Breast epithelium (tissue), 4 donors: ENCODE results near the gene NSL1. TPM values are rescaled to one million over a fixed set of nuclear protein-coding genes. Genes with fewer than 3 reads are reported as not detected.
"Not testable (repeated sequence)": the region's sequence is repeated elsewhere in the genome, so short reads cannot be mapped to it uniquely, and the experiment has no call there.

Experiments
- DNase-seq, 2 donors: peaks; one replicate each; pipeline ENCODE4 v3.0.0-alpha.2; 2019; ENCODE audit warnings: low spot score in 2 of 2
- H3K27ac ChIP-seq, 2 donors: fragments of 200-600 bp; sonication (generic) in 1 of 2; one replicate each; pipeline ENCODE4 v1.5.1; 2016 to 2019; ENCODE audit warnings: mild to moderate bottlenecking in 1 of 2
- H3K27me3 ChIP-seq, 2 donors: fragments of 200-600 bp; sonication (generic) in 1 of 2; one replicate each; pipeline versions ENCODE4 v1.5.1 to v1.6.0; 2017 to 2019; ENCODE audit warnings: control low read depth in 1 of 2, mild to moderate bottlenecking in 1 of 2
- H3K36me3 ChIP-seq: fragments of 200-600 bp; one replicate; pipeline ENCODE4 v1.5.1; 2019
- H3K4me1 ChIP-seq, 2 donors: fragments of 200-600 bp; sonication (generic); one replicate each; pipeline ENCODE4 v1.5.1; 2016 to 2019; ENCODE audit warnings: control low read depth in 1 of 2
- H3K4me3 ChIP-seq, 3 donors: fragments of 200-600 bp; sonication (generic); 1 replicate in 2 of 3; 2 replicates in 1 of 3; pipeline ENCODE4 v1.5.1; 2016 to 2019; ENCODE audit warnings: mild to moderate bottlenecking in 3 of 3, moderate library complexity in 2 of 3
- H3K9me3 ChIP-seq, 2 donors: fragments of 200-600 bp; sonication (generic) in 1 of 2; one replicate each; pipeline ENCODE4 v1.5.1; 2016 to 2019; ENCODE audit warnings: control low read depth in 1 of 2
- POLR2A ChIP-seq: fragments of 450-650 bp; IDR thresholded peaks from one replicate; pipeline ENCODE4 v1.6.1; 2016; ENCODE audit warnings: antibody characterized with exemption, mild to moderate bottlenecking, moderate library complexity
- POLR2AphosphoS5 ChIP-seq, 3 donors: sonication (generic); formaldehyde crosslinking; IDR thresholded peaks; one replicate each; pipeline ENCODE4 v1.6.1; 2017; ENCODE audit warnings: antibody characterized with exemption in 3 of 3
- intact Hi-C: fragments of 100-400 bp; cut with DNase I; formaldehyde crosslinking; loops from one replicate; pipeline ENCODE4 v1.15.1; 2023; ENCODE audit warnings: low total_unique reads
- total RNA-seq, 3 donors: library from RNA; depleted of rRNA; stranded (reverse); fragments of >200 nt; gene quantifications; one replicate each; pipeline ENCODE4 v1.1.0, GENCODE V29; 2016
- TF ChIP-seq, protein P1 (sequence below), 3 donors: fragments of 450-650 bp; IDR thresholded peaks; one replicate each; pipeline ENCODE4 v1.5.1; 2016 to 2017; ENCODE audit warnings: antibody characterized with exemption in 3 of 3, mild to moderate bottlenecking in 3 of 3, moderate library complexity in 3 of 3

Gene NSL1
- total RNA-seq, 3 donors from 2014 or later, result 28.5 to 47.5 (median 44.6) TPM

DNA sequence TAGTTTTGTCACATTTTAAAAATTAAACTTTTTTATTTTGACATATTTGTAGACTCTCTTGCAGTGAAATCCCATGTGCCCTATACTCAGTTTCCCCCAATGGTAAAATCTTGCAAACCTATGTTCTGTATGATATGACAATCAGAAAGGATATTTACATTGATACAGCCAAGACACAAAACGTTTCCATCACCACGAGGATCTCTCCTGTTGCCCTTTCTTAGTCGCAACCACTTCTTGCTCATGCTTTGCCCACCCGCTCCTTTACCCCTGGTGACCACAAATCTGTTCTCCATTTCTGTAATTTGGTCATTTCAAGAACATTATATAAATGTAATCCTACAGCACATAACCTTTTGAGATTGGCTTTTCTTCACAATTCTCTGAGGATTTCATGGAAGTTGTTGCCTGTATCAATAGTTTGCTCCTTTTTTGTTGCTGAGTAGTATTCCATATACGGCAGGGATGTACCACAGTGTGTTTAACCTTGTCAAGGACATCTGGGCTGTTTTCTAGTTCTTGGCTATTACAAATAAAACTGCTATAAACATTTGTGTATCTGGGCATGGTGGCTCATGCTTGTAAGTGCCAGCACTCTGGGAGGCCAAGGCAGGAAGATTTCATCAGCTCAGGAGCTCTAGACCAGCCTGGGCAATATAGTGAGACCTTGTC lies 78.0 kb downstream of the NSL1 start:
- Histone ChIP-seq H3K4me3 (no peak overlapping the region), H3K9me3 (no peaks in the 10 kb centered on the region), H3K36me3 (no peaks in the 10 kb centered on the region), H3K4me1 (no peaks in the 10 kb centered on the region), H3K27me3 (no peaks in the 10 kb centered on the region), H3K27ac (no peak overlapping the region)
- intact Hi-C loops, result no loop called here
- TF ChIP-seq POLR2AphosphoS5 (IDR thresholded peaks at IDR 0.05) (no peak), POLR2A (no peak)
- TF ChIP-seq, protein P1, sequence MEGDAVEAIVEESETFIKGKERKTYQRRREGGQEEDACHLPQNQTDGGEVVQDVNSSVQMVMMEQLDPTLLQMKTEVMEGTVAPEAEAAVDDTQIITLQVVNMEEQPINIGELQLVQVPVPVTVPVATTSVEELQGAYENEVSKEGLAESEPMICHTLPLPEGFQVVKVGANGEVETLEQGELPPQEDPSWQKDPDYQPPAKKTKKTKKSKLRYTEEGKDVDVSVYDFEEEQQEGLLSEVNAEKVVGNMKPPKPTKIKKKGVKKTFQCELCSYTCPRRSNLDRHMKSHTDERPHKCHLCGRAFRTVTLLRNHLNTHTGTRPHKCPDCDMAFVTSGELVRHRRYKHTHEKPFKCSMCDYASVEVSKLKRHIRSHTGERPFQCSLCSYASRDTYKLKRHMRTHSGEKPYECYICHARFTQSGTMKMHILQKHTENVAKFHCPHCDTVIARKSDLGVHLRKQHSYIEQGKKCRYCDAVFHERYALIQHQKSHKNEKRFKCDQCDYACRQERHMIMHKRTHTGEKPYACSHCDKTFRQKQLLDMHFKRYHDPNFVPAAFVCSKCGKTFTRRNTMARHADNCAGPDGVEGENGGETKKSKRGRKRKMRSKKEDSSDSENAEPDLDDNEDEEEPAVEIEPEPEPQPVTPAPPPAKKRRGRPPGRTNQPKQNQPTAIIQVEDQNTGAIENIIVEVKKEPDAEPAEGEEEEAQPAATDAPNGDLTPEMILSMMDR (IDR thresholded peaks at IDR 0.05), result no peak
- DNase-seq, result no peak

DNA sequence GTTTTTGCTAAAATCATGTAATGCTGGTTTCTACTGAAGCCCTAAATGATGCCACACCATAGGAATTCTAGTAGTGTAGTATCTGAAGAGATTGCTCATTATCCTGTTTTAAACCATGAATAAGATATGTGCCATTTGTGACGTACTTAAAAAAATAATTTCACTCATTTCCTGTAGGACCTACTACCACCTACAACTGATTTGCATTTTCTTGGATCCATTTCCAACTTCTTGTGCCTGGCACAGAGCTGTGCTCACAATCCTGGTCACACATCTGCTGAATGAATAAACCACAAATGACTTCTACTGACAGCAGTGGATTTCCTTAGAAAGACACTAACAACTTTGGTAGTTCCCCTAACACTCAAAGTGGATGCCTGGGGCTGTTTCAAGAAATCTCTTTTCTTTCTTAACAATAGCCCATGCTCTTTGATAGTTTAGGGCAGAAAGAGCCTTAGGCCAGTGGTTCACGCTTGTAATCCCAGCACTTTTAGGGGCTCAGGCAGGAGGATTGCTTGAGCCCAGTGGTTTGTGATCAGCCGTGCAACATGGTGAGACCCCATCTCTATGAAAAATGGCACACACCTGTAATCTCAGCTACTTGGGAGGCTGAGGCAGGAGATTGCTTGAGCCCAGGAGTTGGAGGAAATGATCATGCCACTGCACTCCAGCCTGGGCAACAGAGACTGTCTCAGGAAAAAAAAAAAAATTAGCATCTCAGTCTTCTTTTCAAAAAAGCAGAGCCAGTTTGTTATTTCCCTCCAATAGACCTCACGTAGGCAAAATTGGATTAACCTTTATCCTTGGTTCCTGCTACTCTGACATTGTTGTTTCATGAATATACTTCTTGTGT lies 78.9 kb downstream of the NSL1 start:
- Histone ChIP-seq H3K9me3 (no peaks in the 10 kb centered on the region), H3K27me3 (no peaks in the 10 kb centered on the region), H3K4me1 (no peaks in the 10 kb centered on the region), H3K4me3 (no peak overlapping the region), H3K27ac (no peak overlapping the region), H3K36me3 (no peaks in the 10 kb centered on the region)
- DNase-seq, result no peak
- intact Hi-C loops, result no loop called here
- TF ChIP-seq, protein P1 (IDR thresholded peaks at IDR 0.05), result no peak
- TF ChIP-seq POLR2A (no peak), POLR2AphosphoS5 (IDR thresholded peaks at IDR 0.05) (no peak)

DNA sequence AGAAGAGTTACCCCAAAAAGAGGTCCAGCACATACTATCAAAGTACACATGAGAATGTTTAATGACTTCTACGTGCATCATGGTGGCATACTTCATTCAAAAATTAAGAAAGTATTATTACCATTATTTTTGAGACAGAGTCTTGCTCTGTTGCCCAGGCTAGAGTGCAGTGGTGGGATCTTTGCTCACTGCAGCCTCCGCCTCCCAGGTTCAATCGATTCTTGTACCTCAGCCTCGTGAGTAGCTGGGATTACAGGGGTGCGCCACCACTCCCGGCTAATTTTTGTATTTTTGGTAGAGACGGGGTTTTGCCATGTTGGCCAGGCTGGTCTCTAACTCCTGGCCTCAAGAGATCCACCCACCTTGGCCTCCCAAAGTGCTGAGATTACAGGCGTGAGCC lies 79.6 kb downstream of the NSL1 start:
- H3K27me3 ChIP-seq, intact Hi-C loops, H3K36me3 ChIP-seq, H3K9me3 ChIP-seq, H3K4me1 ChIP-seq, H3K27ac ChIP-seq, H3K4me3 ChIP-seq, DNase-seq: not testable (repeated sequence)

DNA sequence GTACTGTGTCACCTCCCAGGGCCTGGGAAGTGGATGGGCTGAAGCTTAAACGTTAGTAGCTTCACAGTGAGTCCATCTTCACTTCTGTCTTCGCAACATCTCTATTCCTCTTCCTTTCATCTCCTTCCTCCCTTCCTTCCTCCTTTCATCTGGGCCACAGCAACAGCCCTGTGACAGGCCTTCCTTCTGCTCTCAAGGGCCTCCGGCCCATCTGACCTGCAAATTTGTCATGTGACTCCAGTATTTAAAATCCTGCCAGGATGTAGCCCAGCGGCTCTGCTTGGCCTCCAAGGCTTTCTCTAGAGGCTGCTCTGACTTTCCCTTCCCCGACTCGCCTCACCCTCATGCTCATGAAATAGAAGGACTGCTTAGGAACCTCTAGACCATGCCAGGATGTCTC lies 81.0 kb downstream of the NSL1 start:
- TF ChIP-seq POLR2A (no peak), POLR2AphosphoS5 (IDR thresholded peaks at IDR 0.05) (no peak)
- TF ChIP-seq, protein P1 (IDR thresholded peaks at IDR 0.05), result no peak
- no peaks in the 10 kb centered on the region for H3K36me3 ChIP-seq
- no peaks in the 10 kb centered on the region for H3K27me3 ChIP-seq
- H3K4me1 ChIP-seq, result no peaks in the 10 kb centered on the region
- intact Hi-C loops, result no loop called here
- H3K9me3 ChIP-seq, result no peaks in the 10 kb centered on the region
- no peak overlapping the region for H3K27ac ChIP-seq
- H3K4me3 ChIP-seq, result no peak overlapping the region
- DNase-seq, result no peak

DNA sequence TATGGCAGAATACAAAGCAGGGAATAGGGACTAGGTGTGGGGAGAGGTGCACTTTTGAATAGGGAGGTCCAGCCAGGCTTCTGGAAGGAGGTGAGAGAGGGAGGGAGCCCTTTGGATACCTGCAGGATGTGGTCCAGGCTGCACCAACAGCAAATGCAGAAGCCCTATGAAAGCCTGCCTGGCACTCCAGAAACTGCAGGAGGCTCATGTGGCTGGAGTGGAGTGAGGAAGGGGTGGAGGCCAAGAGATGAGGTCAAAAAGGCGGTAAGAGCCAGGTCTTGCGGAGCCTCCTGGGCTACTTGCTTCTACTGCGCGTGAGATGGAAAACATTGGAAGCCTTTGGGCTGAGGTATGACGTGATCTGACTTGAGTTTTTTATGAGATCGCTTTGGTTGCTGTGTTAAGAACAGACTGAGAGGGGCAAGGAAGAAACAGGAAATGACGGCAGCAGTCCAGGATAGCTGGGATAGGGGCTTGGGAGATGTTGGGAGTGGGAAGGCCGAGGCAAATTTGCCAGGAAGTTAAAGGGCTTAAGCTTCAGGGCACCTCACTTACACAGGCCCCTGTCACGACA lies 87.5 kb downstream of the NSL1 start:
- Histone ChIP-seq H3K9me3 (no peaks in the 10 kb centered on the region), H3K27ac (no peak overlapping the region), H3K4me3 (no peak overlapping the region), H3K4me1 (peaks cover 0 to 4% of the 10 kb centered on the region in 2 donors), H3K36me3 (no peaks in the 10 kb centered on the region), H3K27me3 (no peaks in the 10 kb centered on the region)
- DNase-seq, result no peak
- TF ChIP-seq POLR2AphosphoS5 (IDR thresholded peaks at IDR 0.05) (no peak), POLR2A (no peak)
- TF ChIP-seq, protein P1 (IDR thresholded peaks at IDR 0.05), result no peak
- intact Hi-C loops, result no loop called here
